GM19099 (cell line): ENCODE results near the gene OCIAD1.
A peak's percentile ranks its signal among the peaks of the same experiment; 100 is the strongest.

Experiments
- POLR2A ChIP-seq: IDR thresholded peaks from 3 replicates; pipeline ENCODE4 v1.6.1; 2011; ENCODE audit warnings: low read depth; ENCODE audit not compliant: insufficient read length; ENCODE audit errors: extremely low read depth

Gene OCIAD1

GRCh38 chr4:48830706-48831531, at the start of gene OCIAD1:
Gene OCIAD1 (plus strand): TSS chr4:48831088. CDS start chr4:48832625, 1,537 bp downstream.
- peak; percentile 73 for TF ChIP-seq POLR2A

GRCh38 chr4:48781968-48782367, 48.9 kb upstream of the OCIAD1 start:
- TF ChIP-seq POLR2A = no peak

- TF ChIP-seq POLR2A = no peak
These were observed 45.6 kb upstream of the OCIAD1 start for GRCh38 chr4:48785302-48785701.

- TF ChIP-seq POLR2A = no peak
These were observed 44.3 kb upstream of the OCIAD1 start for GRCh38 chr4:48786549-48786948.

- TF ChIP-seq POLR2A = no peak
These were observed 43.8 kb upstream of the OCIAD1 start for GRCh38 chr4:48787056-48787455.

GRCh38 chr4:48790561-48790960, 40.3 kb upstream of the OCIAD1 start:
- no peak for TF ChIP-seq POLR2A

- TF ChIP-seq POLR2A = no peak
These were observed 39.6 kb upstream of the OCIAD1 start for GRCh38 chr4:48791313-48791712.

GRCh38 chr4:48792348-48793006, 38.4 kb upstream of the OCIAD1 start:
- no peak for TF ChIP-seq POLR2A

- no peak for TF ChIP-seq POLR2A
These were observed 35.8 kb upstream of the OCIAD1 start for GRCh38 chr4:48795108-48795507.

- no peak for TF ChIP-seq POLR2A
These were observed 34.5 kb upstream of the OCIAD1 start for GRCh38 chr4:48796191-48796926.

- TF ChIP-seq POLR2A = no peak
These were observed 33.8 kb upstream of the OCIAD1 start for GRCh38 chr4:48796927-48797679.

GRCh38 chr4:48798117-48798516, 32.8 kb upstream of the OCIAD1 start:
- TF ChIP-seq POLR2A = no peak

- TF ChIP-seq POLR2A = no peak
These were observed 31.7 kb upstream of the OCIAD1 start for GRCh38 chr4:48799157-48799556.

- no peak for TF ChIP-seq POLR2A
These were observed 29.7 kb upstream of the OCIAD1 start for GRCh38 chr4:48801016-48801715.
